IMR-90 (cell line): ENCODE results near the gene PBXIP1.

Source experiments
- BHLHE40 ChIP-seq: fragments of 150-350 bp; IDR thresholded peaks from 2 replicates; pipeline ENCODE4 v1.6.1; 2016; ENCODE audit warnings: mild to moderate bottlenecking, low read depth, low read length
- POLR2A ChIP-seq: IDR thresholded peaks from 2 replicates; pipeline ENCODE4 v1.6.1; 2012; ENCODE audit warnings: mild to moderate bottlenecking, low read depth, low read length
- TF ChIP-seq, protein P1 (sequence below): conservative IDR thresholded peaks from 2 replicates; pipeline ENCODE4 v1.5.1; 2012; ENCODE audit warnings: mild to moderate bottlenecking, low read depth, low read length, improper control_type of control experiment

DNA sequence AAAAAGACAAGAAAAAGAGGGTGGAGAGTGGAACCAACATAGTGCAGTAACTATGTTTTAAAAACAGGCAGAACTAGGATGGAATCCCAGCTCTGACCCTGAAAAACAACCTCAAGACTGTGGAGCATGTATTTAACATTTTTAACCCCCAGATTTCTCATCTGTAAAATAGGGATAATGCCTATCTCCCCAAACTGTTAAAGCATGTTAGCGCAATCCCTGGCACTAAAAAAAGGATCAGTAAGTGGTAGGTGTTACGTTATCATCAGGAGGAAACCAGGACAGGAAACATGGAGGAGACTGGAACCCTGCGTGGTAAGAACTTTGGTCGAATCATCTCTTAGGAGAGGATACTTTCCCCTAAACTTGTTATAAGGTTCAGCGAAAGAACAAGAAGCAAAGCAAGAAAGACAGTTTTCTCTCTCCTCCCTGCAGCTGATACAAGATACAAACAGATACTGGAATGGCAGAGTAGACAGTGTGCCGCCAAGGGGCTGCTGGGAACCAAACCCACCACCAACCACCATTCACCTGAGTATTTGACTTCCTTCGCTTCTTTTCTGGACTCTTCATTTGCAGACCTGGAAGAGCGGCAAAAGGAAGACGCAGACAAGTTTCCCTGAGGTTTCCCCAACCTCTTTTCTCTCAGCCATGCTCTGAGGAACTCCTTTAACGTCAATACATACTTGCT, 4.7 kb upstream of the PBXIP1 start:
- TF ChIP-seq, protein P1, sequence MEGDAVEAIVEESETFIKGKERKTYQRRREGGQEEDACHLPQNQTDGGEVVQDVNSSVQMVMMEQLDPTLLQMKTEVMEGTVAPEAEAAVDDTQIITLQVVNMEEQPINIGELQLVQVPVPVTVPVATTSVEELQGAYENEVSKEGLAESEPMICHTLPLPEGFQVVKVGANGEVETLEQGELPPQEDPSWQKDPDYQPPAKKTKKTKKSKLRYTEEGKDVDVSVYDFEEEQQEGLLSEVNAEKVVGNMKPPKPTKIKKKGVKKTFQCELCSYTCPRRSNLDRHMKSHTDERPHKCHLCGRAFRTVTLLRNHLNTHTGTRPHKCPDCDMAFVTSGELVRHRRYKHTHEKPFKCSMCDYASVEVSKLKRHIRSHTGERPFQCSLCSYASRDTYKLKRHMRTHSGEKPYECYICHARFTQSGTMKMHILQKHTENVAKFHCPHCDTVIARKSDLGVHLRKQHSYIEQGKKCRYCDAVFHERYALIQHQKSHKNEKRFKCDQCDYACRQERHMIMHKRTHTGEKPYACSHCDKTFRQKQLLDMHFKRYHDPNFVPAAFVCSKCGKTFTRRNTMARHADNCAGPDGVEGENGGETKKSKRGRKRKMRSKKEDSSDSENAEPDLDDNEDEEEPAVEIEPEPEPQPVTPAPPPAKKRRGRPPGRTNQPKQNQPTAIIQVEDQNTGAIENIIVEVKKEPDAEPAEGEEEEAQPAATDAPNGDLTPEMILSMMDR: no peak
- no peak for TF ChIP-seq POLR2A
- TF ChIP-seq BHLHE40: no peak
